ENCODE data around the gene NACAD.

NACAD gene

GRCh38 chr7:45089341-45089891, 647 bp upstream of the NACAD start:
- peak; percentile 69 for DNase-seq

GRCh38 chr7:45088146-45088701, 545 bp downstream of the NACAD start:
- DNase-seq, result no peak

GRCh38 chr7:45087301-45088145, 1.2 kb downstream of the NACAD start:
- no peak for DNase-seq

GRCh38 chr7:45086331-45087065, 2.3 kb downstream of the NACAD start:
- DNase-seq, result no peak

GRCh38 chr7:45085619-45086200, 3.1 kb downstream of the NACAD start:
- no peak for DNase-seq

GRCh38 chr7:45084901-45085618, 3.7 kb downstream of the NACAD start:
- no peak for DNase-seq

GRCh38 chr7:45084336-45084735, 4.4 kb downstream of the NACAD start:
- no peak for DNase-seq

- DNase-seq, result no peak
Observed at GRCh38 chr7:45082831-45083331, 5.9 kb downstream of the NACAD start.

- DNase-seq, result no peak
Observed at GRCh38 chr7:45082031-45082830, 6.5 kb downstream of the NACAD start.

GRCh38 chr7:45081670-45081974, 7.1 kb downstream of the NACAD start:
- DNase-seq, result no peak

GRCh38 chr7:45080958-45081669, 7.7 kb downstream of the NACAD start:
- no peak for DNase-seq

GRCh38 chr7:45080265-45080957, 8.4 kb downstream of the NACAD start:
- no peak for DNase-seq

GRCh38 chr7:45078125-45078681, 10.6 kb downstream of the NACAD start:
- no peak for DNase-seq

GRCh38 chr7:45077579-45077978, 11.2 kb downstream of the NACAD start:
- no peak for DNase-seq

GRCh38 chr7:45076946-45077345, 11.8 kb downstream of the NACAD start:
- DNase-seq, result no peak

GRCh38 chr7:45075871-45076796, 12.6 kb downstream of the NACAD start:
- no peak for DNase-seq

GRCh38 chr7:45075355-45075644, 13.5 kb downstream of the NACAD start:
- no peak for DNase-seq

- no peak for DNase-seq
Observed at GRCh38 chr7:45074528-45075354, 14.0 kb downstream of the NACAD start.

Measured in NCI-H2171 (cell line).